H1 (cell line): ENCODE data around the gene STT3B. TPM values are rescaled to one million over a fixed set of nuclear protein-coding genes. Genes with fewer than 3 reads are reported as not detected.

Experiments
- BCL11A ChIP-seq, 2 experiments: IDR thresholded peaks; one replicate each; pipeline ENCODE4 v1.6.1; 2011; ENCODE audit warnings: low read depth in 2 of 2, low read length in 2 of 2, mild to moderate bottlenecking in 2 of 2
- SRF ChIP-seq: IDR thresholded peaks from 2 replicates; pipeline ENCODE4 v1.6.1; 2011; ENCODE audit warnings: mild to moderate bottlenecking, low read depth, low read length, moderate library complexity
- polyA plus RNA-seq, 7 experiments: library from polyadenylated mRNA; depleted of rRNA in 3 of 7; stranded (reverse) in 5 of 7; unstranded in 2 of 7; fragments of >200 nt in 5 of 7; fragments of 200-250 nt in 2 of 7; gene quantifications; 1 replicate in 5 of 7; 2 replicates in 1 of 7; 4 replicates in 1 of 7; pipeline versions ENCODE4 v1.2.1 to v1.2.3, GENCODE V29; 2011 to 2013; ENCODE audit warnings: missing spikeins in 2 of 7, mixed read lengths in 2 of 7
- total RNA-seq: library from RNA; stranded (reverse); fragmentation: NEBNext Ultra II Directional; extraction: Animal tissue kit (Norgen Biotek cat#: 25700); gene quantifications from 2 replicates; pipeline ENCODE4 v1.2.1, GENCODE V29; 2021
- TF ChIP-seq, protein P1 (sequence below), 3 experiments: IDR thresholded peaks; 1 replicate in 2 of 3; 2 replicates in 1 of 3; pipeline versions ENCODE4 v1.5.1 to v1.6.1; 2011; ENCODE audit warnings: low read length in 3 of 3, mild to moderate bottlenecking in 3 of 3, inconsistent platforms in 2 of 3, low read depth in 1 of 3, moderate library complexity in 1 of 3; ENCODE audit not compliant: insufficient read depth in 1 of 3; ENCODE audit errors: control extremely low read depth in 1 of 3
- TF ChIP-seq, protein P2 (sequence below): IDR thresholded peaks from 2 replicates; pipeline ENCODE4 v1.6.1; 2011; ENCODE audit warnings: low read length, improper control_type of control experiment

STT3B gene
- total and polyA plus RNA-seq, 2 of the 8 experiments (the other 6 are each of a cell fraction or from before 2014, with no cell fraction given) = 43.5 to 134 TPM

DNA sequence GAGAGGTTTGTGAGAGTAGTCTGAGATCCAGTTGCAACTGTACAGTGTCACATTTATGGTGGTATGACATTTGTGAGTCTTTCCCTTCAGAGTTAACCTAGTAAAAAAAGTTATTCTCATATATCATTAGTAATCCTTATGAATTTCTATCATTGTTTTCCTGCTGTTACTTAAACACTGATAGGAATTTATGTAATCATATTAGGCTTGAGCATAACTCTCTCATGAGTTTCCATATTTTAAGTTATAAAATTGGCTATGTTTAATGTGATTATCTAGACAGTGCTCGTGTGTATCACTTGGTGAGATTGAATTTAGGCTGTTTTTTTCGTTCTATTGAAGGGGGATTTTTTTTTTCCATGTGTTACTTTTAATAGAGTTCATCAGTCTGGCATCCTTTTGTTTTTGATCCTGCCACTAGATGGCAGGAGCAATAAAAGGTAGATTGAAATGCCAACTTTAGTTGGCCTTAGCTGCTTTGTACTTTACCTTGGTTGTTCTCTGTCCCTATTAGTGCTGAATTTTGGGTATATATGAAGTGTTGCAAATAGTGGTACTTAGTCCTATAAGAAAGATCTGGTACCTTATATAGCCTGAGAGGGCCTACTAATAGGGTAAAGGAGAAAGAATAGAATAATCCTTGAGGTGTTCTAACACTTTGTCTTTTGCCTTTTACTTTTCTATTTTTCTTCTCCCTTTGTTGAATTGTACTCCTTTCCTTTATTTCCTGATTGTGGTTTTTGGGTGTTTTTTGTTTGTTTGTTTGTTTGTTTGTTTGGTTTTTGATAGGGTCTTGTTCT is 17.9 kb downstream of the STT3B start (continued):
- TF ChIP-seq, protein P1, sequence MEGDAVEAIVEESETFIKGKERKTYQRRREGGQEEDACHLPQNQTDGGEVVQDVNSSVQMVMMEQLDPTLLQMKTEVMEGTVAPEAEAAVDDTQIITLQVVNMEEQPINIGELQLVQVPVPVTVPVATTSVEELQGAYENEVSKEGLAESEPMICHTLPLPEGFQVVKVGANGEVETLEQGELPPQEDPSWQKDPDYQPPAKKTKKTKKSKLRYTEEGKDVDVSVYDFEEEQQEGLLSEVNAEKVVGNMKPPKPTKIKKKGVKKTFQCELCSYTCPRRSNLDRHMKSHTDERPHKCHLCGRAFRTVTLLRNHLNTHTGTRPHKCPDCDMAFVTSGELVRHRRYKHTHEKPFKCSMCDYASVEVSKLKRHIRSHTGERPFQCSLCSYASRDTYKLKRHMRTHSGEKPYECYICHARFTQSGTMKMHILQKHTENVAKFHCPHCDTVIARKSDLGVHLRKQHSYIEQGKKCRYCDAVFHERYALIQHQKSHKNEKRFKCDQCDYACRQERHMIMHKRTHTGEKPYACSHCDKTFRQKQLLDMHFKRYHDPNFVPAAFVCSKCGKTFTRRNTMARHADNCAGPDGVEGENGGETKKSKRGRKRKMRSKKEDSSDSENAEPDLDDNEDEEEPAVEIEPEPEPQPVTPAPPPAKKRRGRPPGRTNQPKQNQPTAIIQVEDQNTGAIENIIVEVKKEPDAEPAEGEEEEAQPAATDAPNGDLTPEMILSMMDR (IDR thresholded peaks at IDR 0.05; ENCODE audit: control extremely low read depth in 1 of 3, insufficient read depth in 1 of 3, low read depth in 1 of 3, low read length in 3 of 3) = peak in 2 of 3 experiments; percentile 29 to 52; a peak in 2 of 4 replicates
- no peak for TF ChIP-seq SRF
- TF ChIP-seq, protein P2, sequence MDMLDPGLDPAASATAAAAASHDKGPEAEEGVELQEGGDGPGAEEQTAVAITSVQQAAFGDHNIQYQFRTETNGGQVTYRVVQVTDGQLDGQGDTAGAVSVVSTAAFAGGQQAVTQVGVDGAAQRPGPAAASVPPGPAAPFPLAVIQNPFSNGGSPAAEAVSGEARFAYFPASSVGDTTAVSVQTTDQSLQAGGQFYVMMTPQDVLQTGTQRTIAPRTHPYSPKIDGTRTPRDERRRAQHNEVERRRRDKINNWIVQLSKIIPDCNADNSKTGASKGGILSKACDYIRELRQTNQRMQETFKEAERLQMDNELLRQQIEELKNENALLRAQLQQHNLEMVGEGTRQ = no peak
- no peak for TF ChIP-seq BCL11A (IDR thresholded peaks at IDR 0.05; ENCODE audit: low read depth in 2 of 2, low read length in 2 of 2)
